Neural progenitor cell (in vitro differentiated cells): ENCODE results near the gene HJV. TPM values are rescaled to one million over a fixed set of nuclear protein-coding genes. Genes with fewer than 3 reads are reported as not detected.

ENCODE experiments used
- DNase-seq: peaks from one replicate; pipeline ENCODE4 v3.0.0-alpha.2; 2016; ENCODE audit warnings: low spot score
- H2AFZ ChIP-seq: fragments of 200-600 bp; sonication (generic); replicated peaks from 2 replicates; pipeline ENCODE4 v1.6.1; 2016; ENCODE audit warnings: antibody characterized with exemption
- H3F3A ChIP-seq: fragments of 200-600 bp; sonication (generic); 2 replicates; pipeline ENCODE4 v1.6.1; 2016; ENCODE audit warnings: antibody characterized with exemption, low read depth
- H3K27ac ChIP-seq: fragments of 200-600 bp; sonication (generic); 2 replicates; pipeline ENCODE4 v1.5.1; 2016; ENCODE audit warnings: mild to moderate bottlenecking
- H3K27me3 ChIP-seq: fragments of 200-600 bp; sonication (generic); 2 replicates; pipeline ENCODE4 v1.6.1; 2016; ENCODE audit warnings: mild to moderate bottlenecking, moderate library complexity
- H3K36me3 ChIP-seq: fragments of 200-600 bp; sonication (generic); 2 replicates; pipeline ENCODE4 v1.5.1; 2016
- H3K4me1 ChIP-seq: fragments of 200-600 bp; sonication (generic); 2 replicates; pipeline ENCODE4 v1.6.1; 2016; ENCODE audit warnings: mixed run types
- H3K4me2 ChIP-seq: fragments of 200-600 bp; sonication (generic); 2 replicates; pipeline ENCODE4 v1.6.1; 2016
- H3K4me3 ChIP-seq: fragments of 200-600 bp; sonication (generic); 2 replicates; pipeline ENCODE4 v1.5.1; 2016
- H3K79me2 ChIP-seq: fragments of 200-600 bp; sonication (generic); 2 replicates; pipeline ENCODE4 v1.6.1; 2016; ENCODE audit warnings: low read depth
- H3K9ac ChIP-seq: fragments of 200-600 bp; sonication (generic); 2 replicates; pipeline ENCODE4 v1.6.1; 2016
- H3K9me3 ChIP-seq: fragments of 200-600 bp; sonication (generic); 2 replicates; pipeline ENCODE4 v1.5.1; 2016; ENCODE audit warnings: low read depth
- H4K20me1 ChIP-seq: fragments of 200-600 bp; sonication (generic); 2 replicates; pipeline ENCODE4 v1.6.1; 2016; ENCODE audit warnings: low read depth
- H3K27ac Mint-ChIP-seq: 3 replicates; pipeline ENCODE4 v1.8.0; 2021; ENCODE audit warnings: mixed read lengths
- H3K27me3 Mint-ChIP-seq: 2 replicates; pipeline ENCODE4 v1.8.0; 2022; ENCODE audit warnings: low read depth, mild to moderate bottlenecking, inconsistent platforms, moderate library complexity, mixed read lengths; ENCODE audit not compliant: insufficient read depth
- H3K36me3 Mint-ChIP-seq: 3 replicates; pipeline ENCODE4 v1.8.0; 2021; ENCODE audit warnings: mixed read lengths
- H3K4me1 Mint-ChIP-seq: 3 replicates; pipeline ENCODE4 v1.8.0; 2021; ENCODE audit warnings: mixed read lengths
- H3K4me3 Mint-ChIP-seq: 3 replicates; pipeline ENCODE4 v1.8.0; 2021; ENCODE audit warnings: mild to moderate bottlenecking, moderate library complexity, mixed read lengths
- H3K9me3 Mint-ChIP-seq: 3 replicates; pipeline ENCODE4 v1.8.0; 2020; ENCODE audit warnings: mixed read lengths
- EZH2 ChIP-seq: fragments of 200-600 bp; sonication (generic); IDR thresholded peaks from 2 replicates; pipeline ENCODE4 v1.6.1; 2017; ENCODE audit warnings: antibody characterized with exemption, mild to moderate bottlenecking, moderate library complexity
- EZH2phosphoT487 ChIP-seq: fragments of 200-600 bp; sonication (generic); IDR thresholded peaks from 2 replicates; pipeline ENCODE4 v1.6.1; 2017; ENCODE audit warnings: antibody characterized with exemption
- total RNA-seq: library from RNA; depleted of rRNA; stranded (reverse); fragments of >200 nt; gene quantifications from 2 replicates; pipeline ENCODE4 v1.2.3, GENCODE V29; 2015; ENCODE audit warnings: low replicate concordance
- TF ChIP-seq, protein P1 (sequence below): fragments of 200-600 bp; sonication (generic); IDR thresholded peaks from 2 replicates; pipeline ENCODE4 v1.5.1; 2017; ENCODE audit warnings: antibody characterized with exemption, mild to moderate bottlenecking

HJV gene
- total RNA-seq, 1 donor from 2014 or later = not detected

DNA sequence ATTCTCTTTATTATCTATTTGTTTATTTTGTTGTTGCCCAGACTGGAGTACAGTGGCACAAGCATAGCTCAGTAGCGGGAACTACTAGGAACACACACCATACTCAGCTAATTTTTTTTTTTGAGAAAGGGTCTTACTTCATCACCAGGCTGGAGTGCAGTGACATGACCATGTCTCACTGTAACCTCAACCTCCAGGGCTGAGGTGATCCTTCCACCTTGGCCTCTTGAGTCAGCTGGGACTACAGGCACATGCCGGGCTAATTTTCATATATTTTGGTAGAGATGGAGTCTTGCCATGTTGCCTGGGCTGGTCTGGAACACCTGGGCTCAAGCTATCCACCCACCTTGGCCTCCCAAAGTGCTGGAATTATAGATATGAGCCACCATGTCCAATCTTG, 19.8 kb downstream of the HJV start:
- Histone ChIP-seq H3K79me2 (no peaks in the 10 kb centered on the region), H3K9me3 (no peaks in the 10 kb centered on the region), H2AFZ (no peak overlapping the region), H3K27ac (no peak overlapping the region), H4K20me1 (no peaks in the 10 kb centered on the region), H3K27me3 (peaks cover 6% of the 10 kb centered on the region), H3K4me2 (no peak overlapping the region), H3K4me1 (peaks cover 21% of the 10 kb centered on the region), H3K4me3 (no peak overlapping the region), H3K36me3 (no peaks in the 10 kb centered on the region), H3K9ac (no peak overlapping the region), H3F3A (peaks cover 8% of the 10 kb centered on the region)
- TF ChIP-seq EZH2 (no peak), EZH2phosphoT487 (no peak)
- TF ChIP-seq, protein P1, sequence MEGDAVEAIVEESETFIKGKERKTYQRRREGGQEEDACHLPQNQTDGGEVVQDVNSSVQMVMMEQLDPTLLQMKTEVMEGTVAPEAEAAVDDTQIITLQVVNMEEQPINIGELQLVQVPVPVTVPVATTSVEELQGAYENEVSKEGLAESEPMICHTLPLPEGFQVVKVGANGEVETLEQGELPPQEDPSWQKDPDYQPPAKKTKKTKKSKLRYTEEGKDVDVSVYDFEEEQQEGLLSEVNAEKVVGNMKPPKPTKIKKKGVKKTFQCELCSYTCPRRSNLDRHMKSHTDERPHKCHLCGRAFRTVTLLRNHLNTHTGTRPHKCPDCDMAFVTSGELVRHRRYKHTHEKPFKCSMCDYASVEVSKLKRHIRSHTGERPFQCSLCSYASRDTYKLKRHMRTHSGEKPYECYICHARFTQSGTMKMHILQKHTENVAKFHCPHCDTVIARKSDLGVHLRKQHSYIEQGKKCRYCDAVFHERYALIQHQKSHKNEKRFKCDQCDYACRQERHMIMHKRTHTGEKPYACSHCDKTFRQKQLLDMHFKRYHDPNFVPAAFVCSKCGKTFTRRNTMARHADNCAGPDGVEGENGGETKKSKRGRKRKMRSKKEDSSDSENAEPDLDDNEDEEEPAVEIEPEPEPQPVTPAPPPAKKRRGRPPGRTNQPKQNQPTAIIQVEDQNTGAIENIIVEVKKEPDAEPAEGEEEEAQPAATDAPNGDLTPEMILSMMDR = no peak
- H3K27me3 Mint-ChIP-seq = peaks cover 5% of the 10 kb centered on the region
- peaks cover 32% of the 10 kb centered on the region for H3K4me1 Mint-ChIP-seq
- DNase-seq = no peak
- no peak overlapping the region for H3K4me3 Mint-ChIP-seq
- no peak overlapping the region for H3K27ac Mint-ChIP-seq
- no peaks in the 10 kb centered on the region for H3K36me3 Mint-ChIP-seq
- H3K9me3 Mint-ChIP-seq = no peaks in the 10 kb centered on the region

DNA sequence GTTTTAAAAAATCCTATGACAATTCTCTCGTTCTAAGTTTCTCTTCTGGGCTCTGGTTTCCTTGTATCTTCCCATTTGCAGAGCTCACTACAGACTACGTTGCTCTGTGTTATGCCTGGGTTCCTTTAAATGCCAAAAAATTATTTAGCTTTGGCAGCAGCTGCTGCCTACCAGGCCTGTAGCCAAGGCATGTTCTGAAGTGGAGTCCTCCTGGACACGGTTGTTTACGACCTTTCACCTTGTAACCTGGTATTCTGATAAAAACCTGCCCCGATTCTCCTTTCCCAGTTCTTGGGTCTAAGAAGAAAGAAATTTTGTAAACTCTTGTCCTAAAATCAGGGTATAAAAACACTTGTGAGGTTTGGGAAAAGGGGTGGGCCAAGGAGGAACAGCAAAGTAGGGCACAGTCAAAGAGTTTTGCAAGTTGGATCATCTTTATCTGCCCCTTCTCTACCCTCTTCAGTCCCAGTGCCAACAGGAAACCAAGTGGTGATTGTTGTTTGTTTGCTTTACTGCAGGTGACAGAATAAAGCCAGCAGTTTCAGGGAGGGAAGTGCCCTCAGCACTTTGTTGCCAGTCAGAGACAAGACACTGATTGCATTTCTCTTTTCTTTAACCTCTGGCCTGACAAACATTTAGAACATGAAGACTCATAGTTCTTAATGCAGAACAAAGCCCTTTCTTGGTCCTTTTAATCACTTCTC, 22.1 kb downstream of the HJV start:
- Histone ChIP-seq H4K20me1 (peaks cover 17% of the 10 kb centered on the region), H3K9ac (no peak overlapping the region), H3F3A (peaks cover 8% of the 10 kb centered on the region), H2AFZ (peak overlapping the region; percentile 88), H3K27me3 (peaks cover 19% of the 10 kb centered on the region), H3K36me3 (peaks cover 7% of the 10 kb centered on the region), H3K4me2 (peak overlapping the region; percentile 7), H3K4me1 (peaks cover 28% of the 10 kb centered on the region), H3K79me2 (peaks cover 19% of the 10 kb centered on the region), H3K4me3 (no peak overlapping the region), H3K9me3 (no peaks in the 10 kb centered on the region), H3K27ac (no peak overlapping the region)
- DNase-seq = no peak
- Mint-ChIP-seq H3K4me3 (peak overlapping the region; percentile 25), H3K4me1 (peaks cover 42% of the 10 kb centered on the region), H3K27me3 (peaks cover 8% of the 10 kb centered on the region), H3K36me3 (peaks cover 18% of the 10 kb centered on the region), H3K27ac (peak overlapping the region; percentile 91), H3K9me3 (peaks cover 2% of the 10 kb centered on the region)
- no peak for TF ChIP-seq EZH2
- TF ChIP-seq, protein P1 = no peak
- TF ChIP-seq EZH2phosphoT487 = no peak

DNA sequence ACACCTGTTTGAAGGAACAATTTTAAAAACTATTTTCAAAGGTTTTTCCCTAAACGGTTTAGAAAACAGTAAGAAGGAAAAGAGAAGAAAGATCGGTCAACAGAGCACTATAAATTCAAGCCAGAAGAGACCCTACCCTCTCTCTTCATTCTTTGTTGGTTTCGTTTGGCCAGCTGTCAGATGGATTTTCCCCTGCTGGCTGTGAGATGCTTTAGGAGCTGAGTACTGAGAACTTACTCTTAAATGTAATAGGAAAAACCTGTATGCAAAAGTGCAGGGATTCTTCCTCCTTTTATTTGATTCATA, 23.9 kb downstream of the HJV start:
- peaks cover 2% of the 10 kb centered on the region for H3K9me3 Mint-ChIP-seq
- H3K4me3 ChIP-seq = peak overlapping the region; percentile 85
- DNase-seq = no peak
- H3K4me2 ChIP-seq = peak overlapping the region; percentile 72
- H3K4me1 ChIP-seq = peaks cover 39% of the 10 kb centered on the region
- H3K27me3 ChIP-seq = peaks cover 19% of the 10 kb centered on the region
- no peak overlapping the region for H3K9ac ChIP-seq
- peaks cover 60% of the 10 kb centered on the region for H3K4me1 Mint-ChIP-seq
- H3K27ac Mint-ChIP-seq = peak overlapping the region; percentile 89
- H3K36me3 ChIP-seq = peaks cover 17% of the 10 kb centered on the region
- no peak overlapping the region for H2AFZ ChIP-seq
- TF ChIP-seq EZH2 = no peak
- no peak for TF ChIP-seq EZH2phosphoT487
- TF ChIP-seq, protein P1 = no peak
- peaks cover 22% of the 10 kb centered on the region for H3F3A ChIP-seq
- peaks cover 36% of the 10 kb centered on the region for H3K36me3 Mint-ChIP-seq
- H3K27me3 Mint-ChIP-seq = peaks cover 8% of the 10 kb centered on the region
- H3K79me2 ChIP-seq = peaks cover 22% of the 10 kb centered on the region
- H4K20me1 ChIP-seq = peaks cover 35% of the 10 kb centered on the region
- H3K4me3 Mint-ChIP-seq = peak overlapping the region; percentile 98
- H3K9me3 ChIP-seq = no peaks in the 10 kb centered on the region
- no peak overlapping the region for H3K27ac ChIP-seq
